ENCODE measurements around the gene LPP.

LPP gene

GRCh38 chr3:188345223-188345622 is 191.3 kb downstream of the LPP start:
- TF ChIP-seq CTCF (conservative IDR thresholded peaks at IDR 0.05; ENCODE audit: low read depth): no peak
- POLR2A ChIA-PET (ENCODE audit: low non-redundant PET): no interaction called here
- no peak for DNase-seq (ENCODE audit: low spot score)
- H3K27ac ChIP-seq: no peak overlapping the region
- CTCF ChIA-PET: no interaction called here

- no peak for TF ChIP-seq CTCF (conservative IDR thresholded peaks at IDR 0.05; ENCODE audit: low read depth)
- ChIA-PET CTCF (interaction anchor here (0.7 kb wide), 1 partner anchor 14 kb away, joined by 3 read pairs; no protein-coding TSS in a partner anchor), POLR2A (ENCODE audit: low non-redundant PET) (no interaction called here)
- peak; percentile 88 for DNase-seq (ENCODE audit: low spot score)
- peak overlapping the region; percentile 87 for H3K27ac ChIP-seq
Observed at GRCh38 chr3:188348435-188349244, 194.7 kb downstream of the LPP start.

- CTCF ChIA-PET: interaction anchor here (0.6 kb wide), 1 partner anchor 305 kb away, joined by 4 read pairs; no protein-coding TSS in a partner anchor
- TF ChIP-seq CTCF (conservative IDR thresholded peaks at IDR 0.05; ENCODE audit: low read depth): no peak
- POLR2A ChIA-PET (ENCODE audit: low non-redundant PET): no interaction called here
- no peak for DNase-seq (ENCODE audit: low spot score)
- peak overlapping the region; percentile 87 for H3K27ac ChIP-seq
Observed at GRCh38 chr3:188349351-188349901, 195.5 kb downstream of the LPP start.

GRCh38 chr3:188349933-188350332 is 196.0 kb downstream of the LPP start:
- TF ChIP-seq CTCF (conservative IDR thresholded peaks at IDR 0.05; ENCODE audit: low read depth): no peak
- CTCF ChIA-PET: interaction anchor here (0.6 kb wide), 1 partner anchor 306 kb away, joined by 4 read pairs; no protein-coding TSS in a partner anchor
- POLR2A ChIA-PET (ENCODE audit: low non-redundant PET): no interaction called here
- peak overlapping the region; percentile 87; the same call in 1 of the 2 replicates for H3K27ac ChIP-seq
- DNase-seq (ENCODE audit: low spot score): no peak

GRCh38 chr3:188350961-188351360 is 197.0 kb downstream of the LPP start:
- DNase-seq (ENCODE audit: low spot score): no peak
- ChIA-PET CTCF (interaction anchor here (0.6 kb wide), 1 partner anchor 1396 kb away, joined by 3 read pairs; no protein-coding TSS in a partner anchor), POLR2A (ENCODE audit: low non-redundant PET) (no interaction called here)
- no peak for TF ChIP-seq CTCF (conservative IDR thresholded peaks at IDR 0.05; ENCODE audit: low read depth)
- no peak overlapping the region for H3K27ac ChIP-seq

GRCh38 chr3:188351648-188352047 is 197.7 kb downstream of the LPP start:
- no peak for DNase-seq (ENCODE audit: low spot score)
- no peak for TF ChIP-seq CTCF (conservative IDR thresholded peaks at IDR 0.05; ENCODE audit: low read depth)
- no peak overlapping the region for H3K27ac ChIP-seq
- POLR2A ChIA-PET (ENCODE audit: low non-redundant PET): no interaction called here
- CTCF ChIA-PET: interaction anchor here (0.6 kb wide), 1 partner anchor 1395 kb away, joined by 3 read pairs; no protein-coding TSS in a partner anchor
